Raji (cell line): ENCODE measurements around the gene GPA33.

Experiments used
- POLR2A ChIP-seq: IDR thresholded peaks from 2 replicates; pipeline ENCODE4 v1.6.1; 2011; ENCODE audit warnings: low read depth, low read length, control low read depth; ENCODE audit not compliant: insufficient read depth

Gene GPA33

DNA sequence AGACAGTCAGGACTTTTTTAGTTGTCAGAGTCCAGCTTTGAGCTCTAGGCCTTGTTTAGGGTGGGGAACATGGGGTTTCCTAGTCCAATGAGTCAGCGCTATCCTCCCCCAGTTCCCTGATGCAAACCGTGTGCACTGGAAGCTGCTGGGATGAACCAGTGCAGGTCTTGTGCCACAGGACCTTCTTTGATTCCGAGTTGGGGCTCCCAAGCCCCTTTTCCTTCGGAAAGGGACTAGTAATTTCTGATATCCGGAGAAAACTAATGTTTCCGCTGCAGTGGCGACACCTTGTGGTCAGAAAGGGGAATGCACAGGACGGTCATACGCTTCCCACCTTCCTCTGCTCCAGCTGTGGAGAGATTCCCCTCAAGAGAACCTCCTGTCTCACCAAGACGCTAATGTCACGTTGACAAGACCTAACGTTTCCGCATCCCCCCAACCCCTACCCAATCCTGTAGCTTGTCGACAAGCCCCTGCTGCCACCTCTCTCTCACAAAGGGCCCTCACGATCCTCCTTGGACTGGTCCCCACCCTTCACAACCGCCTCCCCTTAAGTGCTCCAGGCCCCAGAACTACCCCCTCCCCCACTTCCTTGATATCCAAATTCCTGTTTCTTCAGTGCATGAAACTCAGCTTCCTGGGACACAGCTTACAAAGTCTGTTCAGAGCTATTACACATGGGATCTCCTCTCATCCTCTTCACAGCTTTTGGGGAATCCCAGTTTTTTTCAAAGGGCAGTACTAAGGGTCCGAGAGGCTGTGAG lies 30.9 kb downstream of the GPA33 start:
- no peak for TF ChIP-seq POLR2A

DNA sequence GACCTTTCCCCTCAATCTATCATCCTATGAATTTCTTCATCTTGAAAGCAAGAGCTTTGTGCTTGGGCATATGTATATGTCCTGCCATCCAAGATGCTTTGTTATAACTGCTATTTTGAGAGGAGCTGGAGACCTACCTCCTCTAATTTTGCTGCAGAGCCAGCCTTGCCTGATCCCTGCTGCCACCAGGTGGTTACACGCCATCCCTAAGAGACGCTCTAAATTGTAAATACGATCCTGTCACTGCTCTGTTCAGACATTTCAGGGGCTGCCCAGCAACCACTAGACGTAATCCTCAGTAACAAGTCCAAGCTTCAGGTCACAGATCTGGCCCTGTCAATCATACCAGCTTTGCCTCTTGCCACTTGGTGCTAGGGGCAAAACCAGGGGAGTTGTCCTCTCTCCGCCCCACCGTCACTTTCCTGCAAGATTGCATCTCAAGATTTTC lies 32.9 kb downstream of the GPA33 start:
- no peak for TF ChIP-seq POLR2A

DNA sequence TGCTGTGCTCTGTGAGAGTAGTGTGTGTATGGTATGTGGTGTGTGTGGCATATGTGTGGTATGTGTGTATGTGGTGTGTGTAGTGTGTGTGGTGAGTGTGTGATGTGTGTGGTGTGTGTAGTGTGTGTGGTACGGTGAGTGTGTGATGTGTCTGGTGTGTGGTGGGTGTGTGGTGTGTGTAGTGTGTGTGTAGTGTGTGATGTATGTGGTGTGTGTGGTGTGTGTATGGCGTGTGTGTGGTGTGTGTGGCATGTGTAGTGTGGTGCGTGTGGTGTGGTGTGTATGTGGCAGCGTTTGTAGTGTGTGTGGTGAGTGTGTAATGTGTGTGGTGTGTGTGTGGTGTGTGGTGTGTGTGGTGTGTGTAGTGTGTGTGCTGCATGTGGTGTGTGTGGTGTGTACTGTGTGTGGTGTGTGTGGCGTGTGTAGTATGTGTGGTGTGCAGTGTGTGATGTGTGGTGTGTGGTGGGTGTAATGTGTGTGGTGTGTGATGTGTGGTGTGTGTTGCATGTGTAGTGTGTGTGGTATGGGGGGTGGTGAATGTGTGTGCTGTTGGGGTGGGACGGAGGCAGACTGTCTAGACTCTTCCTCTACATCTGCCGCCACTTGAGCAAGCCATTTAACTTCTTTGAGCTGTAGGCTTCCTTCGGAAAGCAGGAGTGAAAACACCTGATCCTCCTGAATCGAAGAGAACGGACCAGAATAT lies 33.5 kb downstream of the GPA33 start:
- TF ChIP-seq POLR2A, result no peak

DNA sequence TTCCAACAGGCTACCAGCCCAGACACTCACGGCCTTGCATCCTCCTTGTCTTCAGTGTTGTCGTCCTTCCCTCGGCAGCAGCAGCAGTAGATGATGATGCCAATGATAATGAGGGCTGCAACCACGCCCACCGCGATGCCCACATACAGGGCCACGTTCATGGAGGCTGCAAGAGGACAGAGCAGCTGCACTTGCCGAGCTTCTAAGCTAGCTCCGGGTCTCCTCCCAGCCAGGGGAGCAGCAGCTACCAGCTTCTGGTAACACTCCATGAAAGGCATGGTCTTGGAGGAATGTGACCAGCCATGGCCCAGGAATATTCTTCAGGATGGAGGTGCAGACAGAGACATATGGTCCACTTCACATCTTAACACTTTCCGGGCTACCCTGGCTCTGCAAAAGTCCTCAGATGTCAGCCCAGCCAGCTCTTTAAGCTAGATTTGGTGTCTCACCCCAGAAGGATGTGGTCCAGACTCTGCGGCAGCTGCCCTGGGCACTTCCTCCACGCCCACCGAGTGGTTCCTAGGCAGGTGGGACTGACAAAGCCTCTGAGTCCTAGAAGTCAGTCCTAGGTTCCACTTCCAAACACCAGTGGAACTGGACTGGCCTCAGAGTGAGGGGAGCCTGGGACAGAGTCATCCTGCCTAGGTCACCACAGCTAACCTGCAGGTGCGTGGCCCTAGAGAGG lies 35.1 kb downstream of the GPA33 start:
- no peak for TF ChIP-seq POLR2A

DNA sequence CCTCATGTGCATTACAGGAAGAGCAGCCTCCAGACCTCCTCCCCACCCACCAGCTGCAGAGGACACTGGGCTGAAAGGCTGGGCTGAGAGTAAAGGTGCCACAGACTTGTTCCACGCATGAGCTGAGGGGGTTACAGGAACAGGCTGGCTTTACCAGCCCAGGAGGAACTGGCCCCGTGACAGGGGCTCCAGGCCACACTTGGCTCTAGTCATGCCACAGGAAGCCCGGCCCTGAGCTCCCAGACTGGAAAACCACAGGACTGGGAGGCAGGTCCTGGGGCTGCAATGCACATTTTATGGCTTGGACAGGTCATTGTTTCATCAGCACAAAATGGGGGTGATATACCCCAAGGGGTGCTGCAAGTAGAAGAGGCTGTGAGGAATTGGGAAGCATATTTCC lies 35.6 kb downstream of the GPA33 start:
- TF ChIP-seq POLR2A, result no peak

DNA sequence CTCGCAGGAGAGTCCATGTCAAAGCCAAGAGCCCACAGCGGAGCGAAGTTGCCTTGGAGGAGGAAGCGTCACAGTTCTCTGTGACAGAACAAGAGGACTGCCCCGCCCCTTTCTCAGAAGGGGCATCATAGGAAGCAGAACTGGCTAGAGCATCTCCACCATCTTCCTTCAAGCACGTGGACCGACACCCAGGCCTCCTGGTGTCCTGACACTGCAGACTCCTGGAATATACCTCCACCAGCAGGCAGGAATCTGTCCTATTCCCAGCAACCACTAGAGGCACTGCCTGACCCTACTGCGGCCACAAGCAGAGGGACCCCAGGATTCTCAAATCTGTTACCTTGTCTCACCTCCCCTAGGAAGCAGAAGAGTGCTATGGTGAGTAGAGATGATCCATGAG lies 37.8 kb downstream of the GPA33 start:
- no peak for TF ChIP-seq POLR2A

DNA sequence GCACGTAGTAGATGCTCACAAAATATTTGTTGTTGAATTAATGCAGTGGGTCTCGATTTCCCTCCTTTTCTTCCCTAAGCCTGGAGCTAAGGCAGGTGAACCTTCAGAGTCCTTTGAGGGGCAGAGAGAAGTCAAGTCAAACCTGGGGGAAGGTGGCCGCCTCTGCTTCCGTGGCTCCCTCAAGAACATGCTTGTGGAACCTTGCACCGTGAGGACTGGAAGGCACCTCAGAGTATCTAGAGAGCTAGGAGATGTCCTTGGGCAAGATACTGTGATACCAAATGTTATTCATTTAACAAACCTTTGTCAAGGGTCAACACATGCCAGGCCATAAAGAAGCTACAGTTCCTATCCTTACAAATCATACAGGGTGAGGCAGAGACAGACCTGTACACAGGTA lies 38.3 kb downstream of the GPA33 start:
- TF ChIP-seq POLR2A, result no peak

DNA sequence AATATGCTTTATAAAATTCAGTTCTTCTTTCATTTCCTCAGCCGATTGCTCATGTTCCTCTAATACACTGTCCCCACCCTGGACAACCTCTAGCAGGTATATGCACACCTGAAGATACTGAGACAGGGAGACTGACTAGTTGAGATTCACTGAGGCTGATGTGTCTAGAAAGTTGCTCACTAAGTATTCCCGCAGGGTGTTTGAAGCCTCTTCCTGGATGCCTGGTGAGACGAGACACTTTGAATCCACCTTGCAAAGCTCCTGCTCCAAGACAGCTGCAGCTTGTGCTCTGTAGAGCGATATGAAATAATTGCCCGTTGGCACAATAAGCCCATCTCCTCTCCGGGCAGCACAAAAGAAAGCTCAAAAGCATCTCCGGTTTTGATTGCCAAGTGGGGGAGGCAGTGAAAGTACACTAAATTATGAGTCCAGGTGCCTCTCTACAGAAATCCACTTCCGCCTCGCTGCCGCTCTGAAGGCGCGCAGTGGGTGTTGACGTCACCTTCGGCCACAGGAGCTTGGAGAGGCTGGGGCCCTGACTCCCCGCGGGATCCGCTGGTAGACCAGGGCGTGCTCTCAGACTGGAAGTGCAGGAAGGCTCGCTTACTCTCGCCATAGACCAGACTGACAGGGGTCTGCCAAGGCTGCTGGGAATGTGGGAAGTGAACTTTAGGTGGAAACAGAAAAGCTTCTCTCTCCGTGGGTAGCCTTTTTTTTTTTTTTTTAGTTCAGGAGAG lies 46.3 kb downstream of the GPA33 start:
- TF ChIP-seq POLR2A, result no peak

DNA sequence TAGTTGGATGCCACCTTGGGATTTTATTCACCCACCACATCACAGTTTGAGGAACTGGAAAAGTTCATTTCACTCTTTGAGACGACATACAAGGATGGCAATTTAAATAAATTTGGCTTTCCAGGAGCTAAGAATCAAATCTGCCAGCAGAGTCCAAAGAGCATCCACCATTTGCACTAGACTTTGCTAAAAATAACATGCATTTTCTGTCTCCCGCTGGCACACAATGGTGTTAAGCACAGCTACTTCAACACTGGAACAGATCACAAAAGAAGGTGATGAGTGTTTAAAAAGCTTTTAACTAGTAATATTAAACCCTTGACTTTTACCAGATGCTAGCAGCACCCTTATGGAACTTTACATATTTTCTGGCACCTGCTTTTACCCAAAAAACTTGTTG lies 56.5 kb downstream of the GPA33 start:
- TF ChIP-seq POLR2A, result no peak

DNA sequence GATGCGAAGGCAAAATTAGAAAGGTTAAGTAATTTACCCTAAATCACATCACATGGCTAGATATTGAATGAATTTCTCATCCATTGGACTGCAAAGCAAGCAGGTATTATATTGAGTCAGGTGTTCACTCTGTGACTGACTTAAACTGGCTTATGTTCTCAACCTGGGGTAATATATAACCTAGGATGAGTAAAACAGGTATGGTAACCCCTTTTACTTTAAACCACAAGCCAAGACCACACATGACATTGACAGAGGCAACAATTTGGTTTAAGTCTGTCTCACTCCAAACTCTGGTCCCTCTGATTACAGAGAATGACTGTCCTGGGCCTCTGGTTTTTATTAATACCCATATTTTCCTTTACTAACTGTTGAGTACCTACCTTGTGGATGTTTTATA lies 67.8 kb downstream of the GPA33 start:
- no peak for TF ChIP-seq POLR2A

DNA sequence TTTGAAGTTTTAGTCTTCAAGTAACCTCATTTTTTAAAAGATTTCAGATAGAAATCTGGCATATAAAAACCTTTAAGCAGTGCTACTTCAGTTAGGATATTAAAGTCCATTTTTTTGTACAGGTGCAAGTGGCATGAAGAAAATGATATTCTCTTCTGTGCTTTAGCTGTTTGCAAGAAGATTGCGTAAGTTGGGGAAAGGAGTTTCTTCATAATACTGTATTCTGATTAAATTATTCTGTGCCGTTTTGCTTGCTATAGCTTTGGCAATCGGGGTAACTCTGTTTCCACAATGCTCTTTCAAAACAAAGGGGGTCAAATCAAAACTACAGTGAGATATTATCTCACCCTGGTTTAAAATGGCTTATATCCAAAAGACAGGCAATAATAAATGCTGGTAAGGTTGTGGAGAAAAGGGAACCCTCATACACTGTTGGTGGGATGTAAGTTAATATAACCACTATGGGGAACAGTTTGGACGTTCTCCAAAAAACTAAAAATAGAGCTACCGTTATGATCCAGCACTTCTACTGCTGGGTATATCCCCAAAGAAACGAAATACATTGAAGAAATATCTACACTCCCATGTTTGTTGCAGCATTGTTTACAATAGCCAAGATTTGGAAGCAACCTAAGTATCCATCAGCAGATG lies 74.0 kb downstream of the GPA33 start:
- TF ChIP-seq POLR2A, result no peak

DNA sequence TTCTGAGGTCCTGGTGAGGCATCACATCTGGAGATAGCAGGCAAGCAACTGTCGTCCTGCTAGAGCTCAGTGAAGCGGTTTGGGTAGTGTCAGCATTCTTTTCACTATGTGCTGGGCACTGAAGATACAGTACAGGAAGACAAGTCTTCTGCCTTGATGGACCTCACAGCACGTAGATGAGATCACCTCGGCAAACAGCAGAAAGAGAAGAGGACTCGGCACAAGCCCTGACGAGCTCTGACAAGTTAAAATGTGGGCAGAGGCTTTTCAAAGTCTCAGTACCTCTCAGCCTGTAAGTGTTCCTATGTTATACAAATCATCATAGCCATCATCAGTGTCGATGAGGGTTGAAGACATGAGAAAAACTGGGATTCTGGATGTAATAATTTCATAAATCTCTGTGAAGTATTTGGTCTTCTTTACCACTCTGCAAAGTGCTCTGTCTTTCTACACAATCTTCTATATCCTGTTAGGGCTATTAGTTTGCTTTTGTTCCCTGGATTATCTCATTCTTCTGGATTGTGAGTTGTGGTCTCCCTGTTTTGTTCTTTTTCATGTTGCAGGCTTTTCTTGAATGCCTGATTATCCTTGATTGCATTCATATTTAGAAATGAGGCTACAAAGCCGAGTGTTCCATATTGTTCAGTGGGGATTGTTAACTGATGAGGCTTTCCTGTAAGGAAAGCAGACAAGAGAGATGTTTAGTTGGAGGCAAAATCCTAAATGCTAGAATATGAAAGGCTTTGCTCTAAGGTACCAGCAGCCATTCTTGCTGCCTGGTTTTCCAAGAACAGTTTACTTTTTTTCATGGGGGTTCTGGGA lies 76.9 kb downstream of the GPA33 start:
- no peak for TF ChIP-seq POLR2A

DNA sequence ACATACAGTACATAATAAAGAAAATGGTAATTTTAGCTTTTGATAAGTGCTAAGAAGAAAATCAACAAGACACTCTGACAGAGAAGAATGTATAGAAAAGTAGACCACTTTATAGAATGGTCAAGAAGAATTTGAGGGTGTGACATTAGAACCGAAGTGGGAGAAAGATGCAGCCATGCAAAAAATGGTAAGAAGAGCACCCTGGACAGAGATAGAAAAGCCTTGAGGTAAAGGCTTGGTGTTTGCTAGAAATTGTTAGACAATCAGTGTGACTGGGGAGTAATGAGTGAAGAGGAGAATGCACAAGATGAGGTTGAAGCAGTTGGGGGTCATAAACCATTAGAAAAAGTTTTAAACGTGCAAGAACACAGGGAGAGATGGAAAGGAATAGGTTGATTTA lies 77.6 kb downstream of the GPA33 start:
- no peak for TF ChIP-seq POLR2A
